HEK293T (cell line): Measurements from ENCODE around the gene DUSP11.
"Not testable (repeated sequence)": the region's sequence is repeated elsewhere in the genome, so short reads cannot be mapped to it uniquely, and the experiment has no call there.

Source experiments
- ARNT ChIP-seq: fragments of 450-650 bp; IDR thresholded peaks from 2 replicates; pipeline ENCODE4 v1.6.1; 2017; ENCODE audit warnings: mild to moderate bottlenecking
- BHLHE40 ChIP-seq: fragments of 450-650 bp; IDR thresholded peaks from 2 replicates; pipeline ENCODE4 v1.6.1; 2016; ENCODE audit warnings: mild to moderate bottlenecking, moderate library complexity, borderline replicate concordance
- ELF4 ChIP-seq: fragments of 450-650 bp; IDR thresholded peaks from 2 replicates; pipeline ENCODE4 v1.6.1; 2017; ENCODE audit warnings: antibody characterized with exemption
- FOXA1 ChIP-seq: fragments of 450-650 bp; IDR thresholded peaks from 2 replicates; pipeline ENCODE4 v1.6.1; 2016; ENCODE audit warnings: mild to moderate bottlenecking
- FOXM1 ChIP-seq: fragments of 450-650 bp; IDR thresholded peaks from 2 replicates; pipeline ENCODE4 v1.6.1; 2017; ENCODE audit warnings: mild to moderate bottlenecking, borderline replicate concordance
- NFRKB ChIP-seq: fragments of 450-650 bp; IDR thresholded peaks from 2 replicates; pipeline ENCODE4 v1.6.1; 2016; ENCODE audit warnings: mild to moderate bottlenecking, moderate library complexity
- SP1 ChIP-seq: fragments of 450-650 bp; IDR thresholded peaks from 2 replicates; pipeline ENCODE4 v1.6.1; 2017
- SUZ12 ChIP-seq: fragments of 450-650 bp; IDR thresholded peaks from 2 replicates; pipeline ENCODE4 v1.6.1; 2016; ENCODE audit warnings: mild to moderate bottlenecking
- TARDBP ChIP-seq: fragments of 450-650 bp; IDR thresholded peaks from 2 replicates; pipeline ENCODE4 v1.6.1; 2016
- TF ChIP-seq, protein P1 (sequence below): fragments of 450-650 bp; IDR thresholded peaks from 2 replicates; pipeline ENCODE4 v1.6.1; 2016

- TF ChIP-seq FOXM1, FOXA1, NFRKB, SUZ12, TARDBP, ARNT, BHLHE40, SP1, ELF4: not testable (repeated sequence)
- TF ChIP-seq, protein P1, sequence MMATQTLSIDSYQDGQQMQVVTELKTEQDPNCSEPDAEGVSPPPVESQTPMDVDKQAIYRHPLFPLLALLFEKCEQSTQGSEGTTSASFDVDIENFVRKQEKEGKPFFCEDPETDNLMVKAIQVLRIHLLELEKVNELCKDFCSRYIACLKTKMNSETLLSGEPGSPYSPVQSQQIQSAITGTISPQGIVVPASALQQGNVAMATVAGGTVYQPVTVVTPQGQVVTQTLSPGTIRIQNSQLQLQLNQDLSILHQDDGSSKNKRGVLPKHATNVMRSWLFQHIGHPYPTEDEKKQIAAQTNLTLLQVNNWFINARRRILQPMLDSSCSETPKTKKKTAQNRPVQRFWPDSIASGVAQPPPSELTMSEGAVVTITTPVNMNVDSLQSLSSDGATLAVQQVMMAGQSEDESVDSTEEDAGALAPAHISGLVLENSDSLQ, result not testable (repeated sequence)
These were observed 4.0 kb upstream of the DUSP11 start, which contains the start of gene C2orf78 for GRCh38 chr2:73783883-73784282.
